HCT116 (cell line): ENCODE measurements around the gene OR6C65. TPM values are rescaled to one million over a fixed set of nuclear protein-coding genes. Genes with fewer than 3 reads are reported as not detected.

Experiments
- CBX3 ChIP-seq: IDR thresholded peaks from 2 replicates; pipeline ENCODE4 v1.6.1; 2012; ENCODE audit warnings: low read depth
- EZH2phosphoT487 ChIP-seq: fragments of 200-600 bp; IDR thresholded peaks from 2 replicates; pipeline ENCODE4 v1.6.1; 2018; ENCODE audit warnings: antibody characterized with exemption, borderline replicate concordance
- POLR2A ChIP-seq: IDR thresholded peaks from 2 replicates; pipeline ENCODE4 v1.7.0; 2011; ENCODE audit warnings: borderline replicate concordance; ENCODE audit not compliant: insufficient read depth, insufficient read length; ENCODE audit errors: extremely low read depth
- TCF7L2 ChIP-seq: IDR thresholded peaks from 2 replicates; pipeline ENCODE4 v1.7.0; 2011; ENCODE audit warnings: borderline replicate concordance, inconsistent platforms; ENCODE audit not compliant: insufficient read depth, insufficient read length; ENCODE audit errors: extremely low read depth
- total RNA-seq: library from RNA; stranded (reverse); gene quantifications from one replicate; pipeline ENCODE4 v1.2.1, GENCODE V29; 2021; ENCODE audit not compliant: unreplicated experiment

OR6C65 gene
- total RNA-seq, 1 experiment from 2014 or later = not detected

DNA sequence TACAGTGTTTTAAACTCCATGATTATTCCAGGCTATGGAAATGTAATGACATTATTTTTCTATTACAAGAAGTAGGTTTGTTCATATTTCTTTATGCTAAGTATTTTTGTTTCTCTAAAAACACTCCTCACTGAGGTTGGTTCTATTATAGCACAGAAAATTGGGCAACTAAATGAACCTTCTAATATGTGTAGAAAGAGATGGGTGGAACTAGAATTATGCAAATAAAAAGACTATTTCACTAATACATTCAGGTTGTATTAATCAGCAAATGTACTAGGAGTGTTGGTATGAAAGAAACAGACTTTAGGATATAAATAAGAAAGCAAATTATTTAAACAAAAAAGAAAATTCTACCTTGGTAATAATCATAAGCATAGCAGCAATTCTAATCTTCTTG is 48.5 kb downstream of the OR6C65 start (continued):
- TF ChIP-seq TCF7L2 = no peak
- no peak for TF ChIP-seq CBX3
- no peak for TF ChIP-seq EZH2phosphoT487
- TF ChIP-seq POLR2A = no peak

Other genes with a start within 250 kb of the OR6C65 start
- gene OR10A7, start 179.5 kb upstream of the OR6C65 start, total RNA-seq = not detected
- gene OR6C74, start 155.9 kb upstream of the OR6C65 start, total RNA-seq = not detected
- gene OR6C6, start 104.0 kb upstream of the OR6C65 start, total RNA-seq = not detected
- gene OR6C1, start 86.2 kb upstream of the OR6C65 start, total RNA-seq = not detected
- not detected for gene OR6C3, start 69.8 kb upstream of the OR6C65 start, total RNA-seq
- gene OR6C75, start 37.6 kb upstream of the OR6C65 start, total RNA-seq = not detected
- gene OR6C76, start 25.7 kb downstream of the OR6C65 start, total RNA-seq = not detected
- gene OR6C2, start 43.5 kb downstream of the OR6C65 start, total RNA-seq = not detected
- gene OR6C70, start 69.6 kb downstream of the OR6C65 start, total RNA-seq = not detected
- gene OR6C68, start 91.8 kb downstream of the OR6C65 start, total RNA-seq = not detected
- gene OR6C4, start 149.1 kb downstream of the OR6C65 start, total RNA-seq = not detected
- gene OR2AP1, start 171.9 kb downstream of the OR6C65 start, total RNA-seq = not detected
- gene OR10P1, start 236.4 kb downstream of the OR6C65 start, total RNA-seq = not detected